ENCODE data around the gene FUT1.
A peak's percentile ranks its signal among the peaks of the same experiment; 100 is the strongest.

The FUT1 gene

DNA sequence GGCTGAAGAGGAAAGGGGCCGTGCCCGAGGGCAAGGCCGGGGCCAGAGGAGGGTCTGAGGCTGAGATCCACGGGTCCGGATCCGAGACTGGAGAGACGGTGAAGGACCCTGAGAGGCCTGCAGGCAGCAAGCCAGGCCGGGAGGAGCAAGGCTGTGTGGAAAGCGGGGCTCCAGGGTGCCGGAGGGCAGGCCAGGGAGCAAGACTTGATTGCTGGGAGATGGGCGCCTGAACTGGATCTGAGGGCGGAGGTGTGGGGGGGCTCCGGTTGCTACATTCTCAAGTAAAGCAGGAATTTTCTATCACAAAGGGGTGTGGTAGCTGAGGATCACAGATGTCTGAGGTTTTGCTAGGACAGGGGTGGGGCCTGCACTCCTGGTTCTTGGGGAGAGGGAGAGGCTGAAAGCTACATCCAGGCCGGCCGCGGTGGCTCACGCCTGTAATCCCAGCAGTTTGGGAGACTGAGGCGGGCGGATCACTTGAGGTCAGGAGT is 36.7 kb downstream of the FUT1 start:
- no peak for DNase-seq

DNA sequence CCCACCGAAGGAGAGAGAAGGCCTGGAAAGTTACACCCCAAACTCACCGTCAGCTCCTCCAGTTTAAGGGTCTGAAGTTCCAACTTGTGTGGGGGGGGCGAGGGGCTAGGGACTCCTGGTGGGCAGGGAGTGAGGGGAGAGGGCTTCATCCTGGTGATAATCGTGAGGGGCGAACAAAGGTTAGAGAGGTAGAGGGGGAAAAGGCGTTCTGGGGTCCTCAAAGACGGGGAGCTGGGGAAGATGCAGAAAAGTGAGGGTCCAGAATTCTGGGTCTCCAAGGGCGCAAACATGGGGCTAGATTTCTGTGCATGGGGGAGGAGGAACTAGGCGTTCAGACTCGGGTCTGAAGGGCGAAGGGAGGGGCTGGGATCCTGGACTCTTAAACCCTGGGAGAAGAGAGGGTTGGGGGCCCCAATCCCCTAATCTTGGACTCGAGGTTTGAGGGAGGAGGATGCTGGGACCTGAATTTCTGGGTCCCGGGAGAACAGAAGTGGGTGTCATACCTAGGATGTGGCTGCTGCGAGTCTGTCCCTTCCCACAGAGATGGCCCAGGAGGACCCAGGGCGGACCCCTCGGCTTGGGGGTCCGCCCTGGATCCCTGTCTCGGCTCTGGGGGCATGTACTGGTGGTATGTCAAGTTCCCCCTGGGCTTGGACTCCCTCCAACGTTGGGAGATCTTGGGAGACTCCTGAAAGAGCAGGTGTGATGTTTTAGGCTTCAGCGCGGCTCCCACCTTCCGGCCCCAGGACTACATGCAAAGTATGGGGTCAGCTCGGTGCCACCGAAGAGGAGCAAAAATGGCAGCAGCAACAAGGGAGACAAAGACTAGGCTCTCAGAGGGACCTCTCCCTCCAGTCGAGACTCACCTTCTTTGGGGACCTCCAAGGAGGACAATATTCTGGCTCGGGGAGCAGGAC is 37.4 kb downstream of the FUT1 start:
- DNase-seq = no peak

- DNase-seq = peak; percentile 96
Measured at GRCh38 chr19:48713864-48714755, 38.3 kb downstream of the FUT1 start.

DNA sequence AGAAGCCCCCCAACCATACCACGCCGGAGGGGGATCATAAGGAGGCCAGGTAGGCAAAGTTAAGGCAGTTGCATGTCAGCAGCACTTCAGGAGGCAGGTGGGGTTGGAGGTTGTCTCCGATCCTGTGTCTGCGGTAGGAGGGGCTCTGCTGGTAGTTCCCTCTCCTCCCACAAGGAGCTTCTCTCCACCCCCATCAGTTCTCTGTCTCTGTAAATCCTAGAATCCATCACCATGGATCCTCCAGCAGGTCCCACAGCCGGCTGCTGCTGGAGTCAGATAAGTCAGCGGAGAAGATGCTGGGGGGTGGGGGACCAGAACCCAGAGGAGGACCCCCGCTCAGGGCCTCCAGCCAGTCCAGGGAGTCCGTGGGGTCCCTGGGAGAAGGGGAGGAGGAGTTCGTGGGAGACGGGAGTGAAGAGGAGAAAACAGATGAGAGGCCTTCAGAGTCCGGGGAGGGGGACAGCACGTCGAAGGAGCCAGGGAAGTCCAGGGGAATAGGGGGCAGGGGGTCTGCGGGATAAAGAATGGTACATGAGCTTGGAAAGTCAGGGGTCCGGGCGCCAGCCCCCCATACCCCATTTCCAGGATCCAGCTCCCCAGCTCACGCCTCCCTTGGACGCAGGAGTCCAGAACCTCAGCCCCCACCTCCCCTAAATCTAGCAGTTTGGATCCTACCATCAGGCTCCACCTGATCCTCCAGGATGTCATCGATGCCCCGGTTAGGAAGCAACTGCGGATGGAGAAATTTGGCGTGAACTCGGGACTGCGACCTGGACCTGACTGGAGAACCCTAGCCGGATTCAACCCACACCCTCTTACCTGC is 39.2 kb downstream of the FUT1 start:
- DNase-seq = no peak

DNA sequence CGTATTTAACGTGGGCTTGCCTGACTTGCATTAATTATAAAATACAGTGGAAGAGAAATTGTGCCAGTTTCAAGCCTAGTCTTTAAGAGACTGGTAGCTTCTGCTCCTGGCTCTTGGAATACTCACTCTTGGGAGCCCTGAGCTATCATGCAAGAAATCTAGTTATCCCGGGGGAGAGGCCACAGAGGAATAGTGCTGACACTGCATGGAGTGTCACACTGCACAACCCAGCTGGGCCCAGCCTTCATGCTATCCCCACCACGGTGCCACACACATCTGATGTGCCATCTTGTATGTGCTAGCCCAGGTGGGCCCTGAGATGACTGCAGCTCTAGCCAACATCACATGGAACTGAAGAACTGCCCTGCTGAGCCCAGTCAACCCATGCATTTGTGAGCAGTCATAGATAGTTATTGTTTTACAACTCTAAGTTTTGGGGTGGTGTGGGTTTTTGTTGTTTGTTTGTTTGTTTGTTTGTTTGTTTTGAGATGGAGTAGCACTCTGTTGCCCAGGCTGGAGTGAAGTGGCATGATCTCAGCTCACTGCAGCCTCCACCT is 41.3 kb downstream of the FUT1 start:
- no peak for DNase-seq

DNA sequence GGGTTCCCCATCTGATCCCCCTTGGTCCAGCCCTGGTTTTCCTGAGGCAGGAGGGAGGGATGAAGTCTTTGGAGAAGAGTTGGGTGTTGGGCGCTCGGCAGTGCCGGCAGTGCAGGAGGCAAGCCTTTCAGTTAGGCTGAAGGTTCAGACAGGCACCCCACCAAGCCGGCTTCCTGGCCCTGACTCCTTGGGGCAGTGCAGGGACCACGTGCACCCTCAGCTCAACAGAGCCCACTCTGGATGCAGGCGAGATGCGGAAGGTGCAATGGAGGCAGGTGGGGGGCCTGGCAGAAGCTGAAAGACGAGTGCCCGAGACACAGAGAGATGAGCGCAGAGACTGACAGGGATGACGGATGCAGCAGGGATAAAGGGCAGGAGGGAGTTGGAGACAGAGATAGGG is 44.0 kb downstream of the FUT1 start:
- no peak for DNase-seq

DNA sequence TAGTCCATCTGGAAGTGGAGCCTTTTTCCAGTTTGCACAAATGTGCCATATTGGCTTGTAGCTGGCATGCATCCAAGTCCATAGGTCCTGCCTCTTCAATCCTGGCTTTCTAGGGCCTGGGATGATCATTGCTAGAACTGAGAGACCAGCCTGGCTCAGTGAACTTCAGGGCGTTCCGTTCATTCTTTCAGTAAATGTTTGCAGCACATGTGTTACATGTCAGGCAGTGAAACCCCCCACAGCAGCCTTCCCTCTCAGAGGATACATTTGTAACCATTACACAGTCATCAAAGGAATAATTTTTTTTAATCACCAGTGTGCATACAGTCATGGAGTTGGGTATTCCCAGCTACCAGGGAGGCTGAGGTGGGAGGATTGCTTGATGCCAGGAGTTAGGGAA is 47.0 kb downstream of the FUT1 start:
- DNase-seq = no peak

- no peak for DNase-seq
Measured at GRCh38 chr19:48703316-48703715, 49.1 kb downstream of the FUT1 start.

DNA sequence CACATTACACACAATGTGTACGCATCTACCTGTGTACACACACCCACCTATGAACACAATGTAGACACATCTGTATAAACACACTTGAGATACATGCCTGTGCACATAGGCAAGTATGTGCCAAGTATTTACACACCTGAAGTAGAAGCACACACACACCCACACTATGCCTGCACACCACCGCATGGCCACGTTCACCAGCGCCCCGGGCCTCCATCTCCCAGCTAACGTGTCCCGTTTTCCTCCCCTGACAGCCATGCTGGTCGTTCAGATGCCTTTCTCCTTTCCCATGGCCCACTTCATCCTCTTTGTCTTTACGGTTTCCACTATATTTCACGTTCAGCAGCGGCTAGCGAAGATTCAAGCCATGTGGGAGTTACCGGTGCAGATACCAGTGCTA is 49.7 kb downstream of the FUT1 start:
- no peak for DNase-seq

DNA sequence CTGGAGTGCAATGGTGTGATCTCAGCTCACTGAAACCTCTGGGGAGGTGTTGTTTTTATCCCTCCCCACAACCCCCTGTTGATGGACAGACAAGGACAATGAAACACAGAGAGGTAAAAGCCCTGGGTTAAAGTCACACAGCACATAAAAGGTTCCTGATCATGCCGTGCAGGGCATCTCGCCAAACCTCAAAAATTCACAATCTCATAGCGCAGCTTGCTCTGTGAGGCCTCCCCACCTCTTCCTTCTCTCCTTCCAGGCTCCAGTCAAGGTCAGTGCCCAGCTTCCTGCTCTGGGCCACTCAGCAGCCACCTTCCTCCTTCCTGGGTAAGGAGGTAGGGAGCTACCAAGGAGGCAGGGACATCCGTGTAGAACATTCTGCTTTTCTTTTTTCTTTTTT is 54.4 kb downstream of the FUT1 start:
- no peak for DNase-seq
